ENCODE data around the gene DNMT3B.

DNA sequence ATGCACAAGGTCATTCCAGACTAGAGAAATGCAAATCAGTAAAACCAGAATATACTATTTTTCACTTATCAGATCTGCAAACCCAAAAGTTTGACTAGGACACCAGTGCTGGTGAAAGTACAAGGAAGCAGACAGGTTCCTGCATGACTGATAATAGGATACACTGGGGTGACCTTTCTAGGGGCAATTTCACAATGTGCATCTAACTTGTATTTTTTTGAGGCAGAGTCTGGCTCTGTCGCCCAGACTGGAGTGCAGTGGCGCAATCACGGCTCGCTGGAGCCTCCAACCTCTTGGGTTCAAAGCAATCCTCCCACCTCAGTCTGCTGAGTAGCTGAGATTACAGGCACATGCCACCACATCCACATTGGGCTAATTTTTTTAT, 30.3 kb upstream of the DNMT3B start:
- TF ChIP-seq CTCF (IDR thresholded peaks at IDR 0.05; ENCODE audit: insufficient read depth, low read length), result no peak
- no peak for TF ChIP-seq GABPA (IDR thresholded peaks at IDR 0.05; ENCODE audit: low read depth)
- TF ChIP-seq REST (IDR thresholded peaks at IDR 0.05; ENCODE audit: insufficient replicate concordance, low read depth), result no peak
- no peak for TF ChIP-seq POLR2AphosphoS5 (IDR thresholded peaks at IDR 0.05; ENCODE audit: low read depth)
